H1 (cell line): ENCODE results near the gene FANCE. TPM values are rescaled to one million over a fixed set of nuclear protein-coding genes. Genes with fewer than 3 reads are reported as not detected.

Source experiments
- ATF3 ChIP-seq: IDR thresholded peaks from 2 replicates; pipeline ENCODE4 v1.6.1; 2011; ENCODE audit warnings: low read depth, mild to moderate bottlenecking, low read length; ENCODE audit not compliant: insufficient read depth
- CHD7 ChIP-seq: fragments of 300-600 bp; sonication (generic); IDR thresholded peaks from 2 replicates; pipeline ENCODE4 v1.7.1; 2012; ENCODE audit warnings: low read length, moderate library complexity, mild to moderate bottlenecking, inconsistent platforms; ENCODE audit not compliant: insufficient replicate concordance
- JUN ChIP-seq: IDR thresholded peaks from 2 replicates; pipeline ENCODE4 v1.6.1; 2011; ENCODE audit warnings: low read depth, mild to moderate bottlenecking, improper control_type of control experiment, low read length
- JUND ChIP-seq: IDR thresholded peaks from 2 replicates; pipeline ENCODE4 v1.6.1; 2011; ENCODE audit warnings: mild to moderate bottlenecking, improper control_type of control experiment, low read length
- PHF8 ChIP-seq: fragments of 200-600 bp; sonication (generic); conservative IDR thresholded peaks from 2 replicates; pipeline ENCODE4 v1.7.1; 2012; ENCODE audit warnings: low read depth, mild to moderate bottlenecking, inconsistent platforms, low read length, moderate library complexity
- SIN3A ChIP-seq, 2 experiments: IDR thresholded peaks in 1 of 2; conservative IDR thresholded peaks in 1 of 2; 2 replicates each; pipeline ENCODE4 v1.6.1; 2011 to 2012; ENCODE audit warnings: low read length in 2 of 2, improper control_type of control experiment in 1 of 2, low read depth in 1 of 2, mild to moderate bottlenecking in 1 of 2
- SP2 ChIP-seq: IDR thresholded peaks from 2 replicates; pipeline ENCODE4 v1.6.1; 2012; ENCODE audit warnings: mild to moderate bottlenecking, low read length, inconsistent platforms
- SRF ChIP-seq: IDR thresholded peaks from 2 replicates; pipeline ENCODE4 v1.6.1; 2011; ENCODE audit warnings: mild to moderate bottlenecking, low read depth, low read length, moderate library complexity
- polyA plus RNA-seq, 7 experiments: library from polyadenylated mRNA; depleted of rRNA in 3 of 7; stranded (reverse) in 5 of 7; unstranded in 2 of 7; fragments of >200 nt in 5 of 7; fragments of 200-250 nt in 2 of 7; gene quantifications; 1 replicate in 5 of 7; 2 replicates in 1 of 7; 4 replicates in 1 of 7; pipeline versions ENCODE4 v1.2.1 to v1.2.3, GENCODE V29; 2011 to 2013; ENCODE audit warnings: missing spikeins in 2 of 7, mixed read lengths in 2 of 7
- total RNA-seq: library from RNA; stranded (reverse); fragmentation: NEBNext Ultra II Directional; extraction: Animal tissue kit (Norgen Biotek cat#: 25700); gene quantifications from 2 replicates; pipeline ENCODE4 v1.2.1, GENCODE V29; 2021
- TF ChIP-seq, protein P1 (sequence below): IDR thresholded peaks from 2 replicates; pipeline ENCODE4 v1.6.1; 2012; ENCODE audit warnings: low read length, inconsistent platforms

FANCE gene
- total and polyA plus RNA-seq, 2 of the 8 experiments (the other 6 are each of a cell fraction or from before 2014, with no cell fraction given), result 16.1 to 17.0 TPM

GRCh38 chr6:35485402-35485877, 33.3 kb downstream of the FANCE start (continued):
- TF ChIP-seq CHD7 (no peak), JUN (peak; percentile 88), ATF3 (peak; percentile 52; the same call in 1 of the 2 replicates), JUND (peak; percentile 98), PHF8 (no peak; the same call in 1 of the 2 replicates), SIN3A (conservative IDR thresholded peaks at IDR 0.05 in 1 of 2, IDR thresholded peaks at IDR 0.05 in 1 of 2; ENCODE audit: low read depth in 1 of 2, low read length in 2 of 2) (no peak), SRF (no peak), SP2 (no peak)
- TF ChIP-seq, protein P1, sequence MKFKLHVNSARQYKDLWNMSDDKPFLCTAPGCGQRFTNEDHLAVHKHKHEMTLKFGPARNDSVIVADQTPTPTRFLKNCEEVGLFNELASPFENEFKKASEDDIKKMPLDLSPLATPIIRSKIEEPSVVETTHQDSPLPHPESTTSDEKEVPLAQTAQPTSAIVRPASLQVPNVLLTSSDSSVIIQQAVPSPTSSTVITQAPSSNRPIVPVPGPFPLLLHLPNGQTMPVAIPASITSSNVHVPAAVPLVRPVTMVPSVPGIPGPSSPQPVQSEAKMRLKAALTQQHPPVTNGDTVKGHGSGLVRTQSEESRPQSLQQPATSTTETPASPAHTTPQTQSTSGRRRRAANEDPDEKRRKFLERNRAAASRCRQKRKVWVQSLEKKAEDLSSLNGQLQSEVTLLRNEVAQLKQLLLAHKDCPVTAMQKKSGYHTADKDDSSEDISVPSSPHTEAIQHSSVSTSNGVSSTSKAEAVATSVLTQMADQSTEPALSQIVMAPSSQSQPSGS, result peak; percentile 52; the same call in 1 of the 2 replicates
